Psoas muscle (tissue), 8 donors: ENCODE data around the gene RARB. TPM values are rescaled to one million over a fixed set of nuclear protein-coding genes. Genes with fewer than 3 reads are reported as not detected.

Source experiments
- ATAC-seq, 4 donors: fragments of 200-7000 bp; cut with Tn5 transposase; one replicate each; pipeline ENCODE4 v1.9.1; 2020; ENCODE audit warnings: moderate library complexity in 3 of 4, mild to moderate bottlenecking in 2 of 4
- DNase-seq, 2 donors: peaks; one replicate each; pipeline ENCODE4 v3.0.0-alpha.2; 2020
- H3K27ac ChIP-seq: fragments of 200-600 bp; one replicate; pipeline ENCODE4 v1.8.0; 2022
- H3K27me3 ChIP-seq, 3 donors: fragments of 200-600 bp in 1 of 3; one replicate each; pipeline versions ENCODE4 v1.6.1 to v1.8.0; 2013 to 2022; ENCODE audit warnings: low read length in 2 of 3, mild to moderate bottlenecking in 2 of 3, moderate library complexity in 1 of 3; ENCODE audit not compliant: insufficient read depth in 3 of 3
- H3K36me3 ChIP-seq, 2 donors: fragments of 200-600 bp in 1 of 2; one replicate each; pipeline versions ENCODE4 v1.6.1 to v1.8.0; 2013 to 2022; ENCODE audit warnings: low read depth in 1 of 2, mild to moderate bottlenecking in 1 of 2, moderate library complexity in 1 of 2; ENCODE audit not compliant: insufficient read depth in 1 of 2
- H3K4me1 ChIP-seq: fragments of 200-600 bp; one replicate; pipeline ENCODE4 v1.8.0; 2022
- H3K4me3 ChIP-seq: fragments of 200-600 bp; one replicate; pipeline ENCODE4 v1.8.0; 2022; ENCODE audit warnings: mild to moderate bottlenecking
- H3K9me3 ChIP-seq: fragments of 200-600 bp; one replicate; pipeline ENCODE4 v1.8.0; 2022
- WGBS, 3 donors: extraction: QIAGEN DNeasy Blood & Tissue Kit; methylation state at CpG; one replicate each; pipeline versions ENCODE4 v1.1.6 to v1.1.7; 2013; 5-methylcytosine and 5-hydroxymethylcytosine counted together
- intact Hi-C, 2 donors: fragments of 100-400 bp; cut with DNase I; formaldehyde crosslinking; loops; one replicate each; pipeline versions ENCODE4 v1.11.0 to v1.14.2; 2022
- polyA plus RNA-seq, 3 donors: library from polyadenylated mRNA; stranded (reverse); fragments of 200-250 nt; gene quantifications; one replicate each; pipeline ENCODE4 v1.2.3, GENCODE V29; 2013
- total RNA-seq, 4 donors: library from RNA; stranded (reverse); fragmentation: NEBNext Ultra II Directional in 2 of 4; extraction: Animal tissue kit (Norgen Biotek cat#: 25700) in 2 of 4; gene quantifications; one replicate each; pipeline versions ENCODE4 v1.2.1 to v1.2.4, GENCODE V29; 2021 to 2023
- TF ChIP-seq, protein P1 (sequence below): fragments of 200-600 bp; IDR thresholded peaks from one replicate; pipeline ENCODE4 v1.8.0; 2022; ENCODE audit warnings: antibody characterized with exemption
- donor health status: healthy with polysubstance abuse.
- donor health status: DM: no; HTN: no; CAD: no; lungs with moderate emphysema.
- donor health status: Bipolar disorder and iron deficiency.
- donor health status: healthy.
- donor health status: DM: yes; HTN: yes; CAD: no.
- donor health status: DM: no; HTN: no; CAD: no.
- donor health status: DM: no; HTN: no; CAD: no.
- donor health status: DM: yes; HTN: yes; CAD: no.

The RARB gene
- total and polyA plus RNA-seq, 7 donors = 1.1 to 5.4 (median 1.9) TPM

DNA sequence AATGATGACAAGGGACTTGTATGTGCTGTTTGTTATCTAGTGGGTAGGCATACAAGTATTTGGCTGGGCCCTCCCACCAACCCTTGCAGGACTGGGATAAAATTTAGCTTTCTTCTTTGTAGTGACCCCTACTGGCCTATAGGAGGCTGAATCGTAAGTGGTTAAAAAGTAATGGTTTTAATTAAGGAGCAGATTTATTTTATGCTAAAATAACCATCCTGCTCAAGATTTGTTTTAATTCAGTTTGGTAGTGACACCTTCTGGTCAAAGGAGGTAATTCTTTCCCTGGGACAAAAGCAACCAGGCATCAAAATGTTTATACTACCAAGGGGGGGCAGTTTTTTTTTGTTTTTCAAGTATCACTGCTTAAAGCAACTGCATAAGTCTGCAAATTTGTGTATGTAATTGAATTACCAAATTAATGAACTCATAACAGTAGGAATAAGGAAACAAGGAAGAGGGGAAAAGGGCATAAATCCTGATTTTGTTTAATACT lies 166.0 kb downstream of the RARB start:
- no peak for DNase-seq
- peak overlapping the region; percentile 60 for H3K27ac ChIP-seq
- peaks cover 0 to 34% of the 10 kb centered on the region in 2 donors for H3K36me3 ChIP-seq
- intact Hi-C loops = loop anchor here (5.0 to 10.0 kb wide), 6 partner anchors 152 to 822 kb away; partner anchors contain the start of gene RARB (in 1 of the 2)
- no peaks in the 10 kb centered on the region for H3K9me3 ChIP-seq
- H3K27me3 ChIP-seq = no peaks in the 10 kb centered on the region
- H3K4me1 ChIP-seq = peaks cover 17% of the 10 kb centered on the region
- TF ChIP-seq, protein P1, sequence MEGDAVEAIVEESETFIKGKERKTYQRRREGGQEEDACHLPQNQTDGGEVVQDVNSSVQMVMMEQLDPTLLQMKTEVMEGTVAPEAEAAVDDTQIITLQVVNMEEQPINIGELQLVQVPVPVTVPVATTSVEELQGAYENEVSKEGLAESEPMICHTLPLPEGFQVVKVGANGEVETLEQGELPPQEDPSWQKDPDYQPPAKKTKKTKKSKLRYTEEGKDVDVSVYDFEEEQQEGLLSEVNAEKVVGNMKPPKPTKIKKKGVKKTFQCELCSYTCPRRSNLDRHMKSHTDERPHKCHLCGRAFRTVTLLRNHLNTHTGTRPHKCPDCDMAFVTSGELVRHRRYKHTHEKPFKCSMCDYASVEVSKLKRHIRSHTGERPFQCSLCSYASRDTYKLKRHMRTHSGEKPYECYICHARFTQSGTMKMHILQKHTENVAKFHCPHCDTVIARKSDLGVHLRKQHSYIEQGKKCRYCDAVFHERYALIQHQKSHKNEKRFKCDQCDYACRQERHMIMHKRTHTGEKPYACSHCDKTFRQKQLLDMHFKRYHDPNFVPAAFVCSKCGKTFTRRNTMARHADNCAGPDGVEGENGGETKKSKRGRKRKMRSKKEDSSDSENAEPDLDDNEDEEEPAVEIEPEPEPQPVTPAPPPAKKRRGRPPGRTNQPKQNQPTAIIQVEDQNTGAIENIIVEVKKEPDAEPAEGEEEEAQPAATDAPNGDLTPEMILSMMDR = peak; percentile 86
- H3K4me3 ChIP-seq = no peak overlapping the region
- WGBS, 3 donors = 0 to 7% (median 3%) methylated on average over 1 of the region's 1 CpG
- ATAC-seq = peak; percentile 33 to 71 (median 46)

DNA sequence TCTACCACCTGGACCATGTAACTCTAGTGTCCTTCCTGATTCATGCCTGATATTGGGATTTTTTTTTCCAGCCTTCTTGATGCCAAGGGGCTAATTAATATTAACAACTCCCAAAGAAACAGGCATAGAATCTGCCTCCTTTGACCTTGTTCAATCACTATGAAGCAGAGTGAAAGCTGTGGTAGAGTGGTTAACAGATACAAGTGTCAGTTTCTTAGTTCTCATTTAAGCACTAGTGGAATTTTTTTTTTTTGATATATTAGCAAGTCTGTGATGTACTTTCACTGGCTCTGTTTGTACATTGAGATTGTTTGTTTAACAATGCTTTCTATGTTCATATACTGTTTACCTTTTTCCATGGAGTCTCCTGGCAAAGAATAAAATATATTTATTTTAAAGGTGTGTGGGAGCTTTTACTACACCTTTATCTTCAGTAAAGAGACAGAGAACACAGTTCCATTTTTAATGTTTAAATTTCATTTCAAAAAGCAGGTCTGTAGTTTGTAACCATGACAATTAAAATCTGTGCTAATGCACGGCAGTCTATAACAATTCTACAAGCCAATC lies 169.6 kb downstream of the RARB start:
- no peak for DNase-seq
- peaks cover 0 to 68% of the 10 kb centered on the region in 2 donors for H3K36me3 ChIP-seq
- H3K27me3 ChIP-seq = no peaks in the 10 kb centered on the region
- TF ChIP-seq, protein P1 = no peak
- intact Hi-C loops = loop anchor here in 1 of 2 donors (10.0 kb wide), 1 partner anchor 303 kb away; no protein-coding TSS in a partner anchor
- ATAC-seq = no peak
- 89 to 92% (median 91%) methylated on average over 1 of the region's 1 CpG for WGBS, 3 donors
- no peak overlapping the region for H3K4me3 ChIP-seq
- no peak overlapping the region for H3K27ac ChIP-seq
- H3K4me1 ChIP-seq = peaks cover 13% of the 10 kb centered on the region
- no peaks in the 10 kb centered on the region for H3K9me3 ChIP-seq

DNA sequence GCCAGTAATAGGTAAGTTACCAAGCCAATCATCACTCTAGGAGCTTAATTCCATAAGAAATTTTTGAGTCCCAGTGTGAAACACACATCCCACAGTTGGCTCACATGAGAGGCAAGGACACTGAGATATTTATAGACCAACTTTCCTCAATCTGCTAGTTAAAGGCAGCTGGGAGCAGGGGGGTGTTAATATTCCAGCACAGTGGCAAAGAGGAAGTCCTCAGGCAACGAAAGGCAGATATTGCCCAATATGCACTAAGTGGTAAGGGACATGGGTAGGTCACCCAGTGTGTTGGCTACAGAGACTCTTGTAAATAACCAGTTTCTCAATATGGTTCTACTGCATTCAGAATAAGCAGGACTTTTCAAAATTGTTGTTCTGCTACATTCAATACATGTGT lies 175.6 kb downstream of the RARB start:
- Histone ChIP-seq H3K27ac (peak overlapping the region; percentile 69), H3K4me3 (no peak overlapping the region), H3K4me1 (peaks cover 13% of the 10 kb centered on the region), H3K27me3 (no peaks in the 10 kb centered on the region), H3K9me3 (no peaks in the 10 kb centered on the region), H3K36me3 (peaks cover 0 to 82% of the 10 kb centered on the region in 2 donors)
- WGBS, 3 donors = 20 to 24% (median 24%) methylated on average over 1 of the region's 1 CpG
- TF ChIP-seq, protein P1 = no peak
- no peak for DNase-seq
- intact Hi-C loops = no loop called here
- peak; percentile 77 to 93 (median 92) for ATAC-seq

DNA sequence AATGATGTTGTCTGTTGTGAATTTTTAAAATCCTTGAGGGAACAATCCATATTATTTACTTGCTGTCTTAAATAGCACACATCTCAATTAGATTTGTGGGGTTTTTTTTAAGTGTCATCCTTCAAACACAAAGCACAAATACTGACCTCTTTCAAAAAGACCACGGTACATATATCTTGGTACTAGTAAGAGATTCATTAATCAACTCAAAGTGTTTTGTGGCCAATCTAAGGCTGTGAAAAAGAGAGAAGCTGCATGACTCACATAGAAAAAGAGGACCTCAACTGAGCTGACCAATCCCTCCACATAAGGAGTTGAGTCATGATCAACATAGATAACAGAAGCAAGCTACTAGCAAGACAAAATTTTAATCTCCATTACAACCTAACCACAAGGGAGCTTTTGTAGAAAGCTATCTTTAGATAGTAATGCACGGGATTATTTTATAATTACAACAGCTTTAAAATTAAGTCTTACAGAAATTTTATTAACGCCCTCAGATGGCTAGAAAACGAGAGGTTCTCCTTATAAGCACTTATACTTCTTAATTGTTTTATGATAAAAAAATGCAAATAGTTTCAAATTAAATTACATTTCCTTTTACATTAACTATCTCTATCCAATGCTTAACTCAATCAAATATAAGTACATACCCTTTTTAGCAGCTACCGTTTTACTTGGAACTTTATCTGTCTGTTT lies 176.2 kb downstream of the RARB start:
- Histone ChIP-seq H3K36me3 (peaks cover 0 to 82% of the 10 kb centered on the region in 2 donors), H3K4me1 (peaks cover 13% of the 10 kb centered on the region), H3K27me3 (no peaks in the 10 kb centered on the region), H3K4me3 (no peak overlapping the region), H3K27ac (peak overlapping the region; percentile 69), H3K9me3 (no peaks in the 10 kb centered on the region)
- ATAC-seq (peak; percentile 85 to 87 (median 86)), DNase-seq (no peak)
- intact Hi-C loops = no loop called here
- WGBS, 3 donors = 79 to 88% (median 85%) methylated on average over 5 of the region's 5 CpGs
- TF ChIP-seq, protein P1 = no peak
